Muscle layer of duodenum (tissue), 2 donors: ENCODE data around the gene CDH8.

Source experiments
- H3K27ac ChIP-seq: one replicate; pipeline ENCODE4 v1.7.0; 2013; ENCODE audit warnings: mild to moderate bottlenecking, low read length
- H3K27me3 ChIP-seq: one replicate; pipeline ENCODE4 v1.7.0; 2013; ENCODE audit warnings: low read depth, mild to moderate bottlenecking, control low read depth, low read length
- H3K36me3 ChIP-seq, 2 donors: one replicate each; pipeline ENCODE4 v1.7.0; 2013; ENCODE audit warnings: low read length in 2 of 2, control low read depth in 1 of 2, mild to moderate bottlenecking in 1 of 2; ENCODE audit not compliant: insufficient read depth in 2 of 2, control insufficient read depth in 1 of 2
- H3K4me1 ChIP-seq, 2 donors: one replicate each; pipeline ENCODE4 v1.7.0; 2013; ENCODE audit warnings: low read length in 2 of 2, mild to moderate bottlenecking in 2 of 2, control low read depth in 1 of 2, moderate library complexity in 1 of 2; ENCODE audit not compliant: insufficient read depth in 2 of 2, control insufficient read depth in 1 of 2
- H3K4me3 ChIP-seq, 2 donors: one replicate each; pipeline ENCODE4 v1.7.0; 2013; ENCODE audit warnings: low read length in 2 of 2, low read depth in 1 of 2, mild to moderate bottlenecking in 1 of 2
- H3K9me3 ChIP-seq, 2 donors: one replicate each; pipeline ENCODE4 v1.7.0; 2013; ENCODE audit warnings: low read length in 2 of 2, control low read depth in 1 of 2, mild to moderate bottlenecking in 1 of 2; ENCODE audit not compliant: control insufficient read depth in 1 of 2
- donor health status: healthy.

Gene CDH8

GRCh38 chr16:61892531-61892930 is 143.7 kb downstream of the CDH8 start:
- H3K4me3 ChIP-seq = no peak overlapping the region
- H3K9me3 ChIP-seq = no peaks in the 10 kb centered on the region
- H3K36me3 ChIP-seq = no peaks in the 10 kb centered on the region
- no peaks in the 10 kb centered on the region for H3K4me1 ChIP-seq
- H3K27me3 ChIP-seq = no peaks in the 10 kb centered on the region
- no peak overlapping the region for H3K27ac ChIP-seq

GRCh38 chr16:61891460-61891859 is 144.8 kb downstream of the CDH8 start:
- H3K4me3 ChIP-seq = no peak overlapping the region
- no peak overlapping the region for H3K27ac ChIP-seq

GRCh38 chr16:61890386-61890785 is 145.9 kb downstream of the CDH8 start:
- no peak overlapping the region for H3K27ac ChIP-seq
- H3K4me1 ChIP-seq = no peaks in the 10 kb centered on the region
- H3K36me3 ChIP-seq = no peaks in the 10 kb centered on the region
- H3K4me3 ChIP-seq = no peak overlapping the region
- no peaks in the 10 kb centered on the region for H3K9me3 ChIP-seq
- no peaks in the 10 kb centered on the region for H3K27me3 ChIP-seq

More at GRCh38 chr16:61891460-61891859, 144.8 kb downstream of the CDH8 start:
- H3K9me3 ChIP-seq = no peaks in the 10 kb centered on the region
- H3K36me3 ChIP-seq = no peaks in the 10 kb centered on the region
- H3K4me1 ChIP-seq = no peaks in the 10 kb centered on the region
- H3K27me3 ChIP-seq = no peaks in the 10 kb centered on the region

GRCh38 chr16:61887903-61888302 is 148.3 kb downstream of the CDH8 start:
- H3K36me3 ChIP-seq = no peaks in the 10 kb centered on the region
- no peaks in the 10 kb centered on the region for H3K9me3 ChIP-seq
- H3K27me3 ChIP-seq = no peaks in the 10 kb centered on the region
- no peaks in the 10 kb centered on the region for H3K4me1 ChIP-seq
- no peak overlapping the region for H3K27ac ChIP-seq
- no peak overlapping the region for H3K4me3 ChIP-seq

- Histone ChIP-seq H3K4me3 (no peak overlapping the region), H3K27ac (no peak overlapping the region), H3K4me1 (no peaks in the 10 kb centered on the region), H3K9me3 (no peaks in the 10 kb centered on the region), H3K27me3 (no peaks in the 10 kb centered on the region), H3K36me3 (no peaks in the 10 kb centered on the region)
Measured at GRCh38 chr16:61885343-61885742, 150.9 kb downstream of the CDH8 start.

GRCh38 chr16:61879306-61879705 is 156.9 kb downstream of the CDH8 start:
- Histone ChIP-seq H3K9me3 (no peaks in the 10 kb centered on the region), H3K27ac (no peak overlapping the region), H3K4me3 (no peak overlapping the region), H3K4me1 (no peaks in the 10 kb centered on the region), H3K27me3 (no peaks in the 10 kb centered on the region), H3K36me3 (no peaks in the 10 kb centered on the region)

GRCh38 chr16:61877436-61877835 is 158.8 kb downstream of the CDH8 start:
- no peaks in the 10 kb centered on the region for H3K36me3 ChIP-seq
- no peaks in the 10 kb centered on the region for H3K4me1 ChIP-seq
- H3K9me3 ChIP-seq = no peaks in the 10 kb centered on the region
- H3K27ac ChIP-seq = no peak overlapping the region
- no peak overlapping the region for H3K4me3 ChIP-seq
- no peaks in the 10 kb centered on the region for H3K27me3 ChIP-seq

GRCh38 chr16:61872778-61873119 is 163.5 kb downstream of the CDH8 start:
- Histone ChIP-seq H3K27ac (no peak overlapping the region), H3K9me3 (no peaks in the 10 kb centered on the region), H3K4me1 (no peaks in the 10 kb centered on the region), H3K4me3 (no peak overlapping the region), H3K27me3 (no peaks in the 10 kb centered on the region), H3K36me3 (no peaks in the 10 kb centered on the region)

GRCh38 chr16:61871837-61872777 is 164.1 kb downstream of the CDH8 start:
- H3K27ac ChIP-seq = no peak overlapping the region
- H3K4me1 ChIP-seq = no peaks in the 10 kb centered on the region
- H3K36me3 ChIP-seq = no peaks in the 10 kb centered on the region
- no peak overlapping the region for H3K4me3 ChIP-seq
- no peaks in the 10 kb centered on the region for H3K27me3 ChIP-seq
- H3K9me3 ChIP-seq = no peaks in the 10 kb centered on the region

- Histone ChIP-seq H3K9me3 (no peaks in the 10 kb centered on the region), H3K36me3 (no peaks in the 10 kb centered on the region), H3K4me3 (no peak overlapping the region), H3K27ac (no peak overlapping the region), H3K27me3 (no peaks in the 10 kb centered on the region), H3K4me1 (no peaks in the 10 kb centered on the region)
Measured at GRCh38 chr16:61862221-61863155, 173.8 kb downstream of the CDH8 start.

GRCh38 chr16:61858988-61859387 is 177.2 kb downstream of the CDH8 start:
- H3K27ac ChIP-seq = no peak overlapping the region
- no peaks in the 10 kb centered on the region for H3K27me3 ChIP-seq
- no peaks in the 10 kb centered on the region for H3K4me1 ChIP-seq
- no peaks in the 10 kb centered on the region for H3K9me3 ChIP-seq
- H3K4me3 ChIP-seq = no peak overlapping the region
- H3K36me3 ChIP-seq = no peaks in the 10 kb centered on the region
